Measurements from ENCODE around the gene MGAT4B. TPM values are rescaled to one million over a fixed set of nuclear protein-coding genes. Genes with fewer than 3 reads are reported as not detected.

MGAT4B gene
- total RNA-seq, 1 experiment from 2014 or later = 148 TPM

GRCh38 chr5:179802950-179803562 is 3.6 kb downstream of the MGAT4B start:
- peak overlapping the region; percentile 28; the same call in 1 of the 2 replicates for H3K27ac ChIP-seq (ENCODE audit: low read depth, low read length)
- peak overlapping the region; percentile 27; the same call in 1 of the 2 replicates for H3K9ac ChIP-seq (ENCODE audit: low read length)
- H4K20me1 ChIP-seq (ENCODE audit: insufficient read depth) = no peaks in the 10 kb centered on the region
- no peak for DNase-seq (ENCODE audit: low read depth, low spot score)
- CTCF ChIA-PET = interaction anchor here (1.2 to 2.7 kb wide), 2 partner anchors 17 to 110 kb away, joined by 3 to 8 read pairs; partner anchors contain the start of gene SQSTM1
- no peaks in the 10 kb centered on the region for H3K9me3 ChIP-seq (ENCODE audit: control insufficient read depth in 1 of 2, insufficient read depth in 1 of 2, low read depth in 1 of 2, low read length in 2 of 2)
- no peak overlapping the region for H3K4me3 ChIP-seq (replicated peaks in 1 of 2; ENCODE audit: low read depth in 1 of 2, low read length in 2 of 2)
- H3K9me2 ChIP-seq (ENCODE audit: insufficient read depth) = no peaks in the 10 kb centered on the region
- POLR2A ChIA-PET = interaction anchor here (1.1 to 1.2 kb wide), 2 partner anchors 17 to 179 kb away, joined by 4 read pairs; partner anchors contain the start of genes HNRNPH1 and SQSTM1
- H3K4me2 ChIP-seq (ENCODE audit: low read length) = peak overlapping the region; percentile 27; the same call in 1 of the 2 replicates
- no peaks in the 10 kb centered on the region for H3K27me3 ChIP-seq (ENCODE audit: insufficient read depth, low read length)
- intact Hi-C loops (cut with micrococcal nuclease) = loop anchor here (2.0 to 5.0 kb wide), 3 partner anchors 56 to 289 kb away; partner anchors contain the start of genes MRNIP and TBC1D9B
- RAD21 ChIA-PET (ENCODE audit: low non-redundant PET in 1 of 2, low total read pairs in 2 of 2, uncharacterized antibody in 2 of 2, unreplicated experiment in 2 of 2) = no interaction called here
- BruUV-seq (replicated peaks) = no TSS peak
- ATAC-seq = no peak
- H3K36me3 ChIP-seq (ENCODE audit: control insufficient read depth in 1 of 2, insufficient read depth in 2 of 2, low read length in 2 of 2) = peaks cover 5 to 16% of the 10 kb centered on the region in 2 experiments; a peak in 1 of 4 replicates
- TF ChIP-seq ZNF274 (IDR thresholded peaks at IDR 0.05; ENCODE audit: low read depth, low read length) (no peak), SIN3A (IDR thresholded peaks at IDR 0.05; ENCODE audit: low read depth) (no peak), SP1 (IDR thresholded peaks at IDR 0.05; ENCODE audit: low read depth) (no peak), ZBTB33 (IDR thresholded peaks at IDR 0.05; ENCODE audit: extremely low read depth, insufficient replicate concordance, low read length) (no peak), EZH2phosphoT487 (IDR thresholded peaks at IDR 0.05; ENCODE audit: borderline replicate concordance) (no peak), FOSL1 (IDR thresholded peaks at IDR 0.05; ENCODE audit: low read depth) (no peak), SRF (IDR thresholded peaks at IDR 0.05; ENCODE audit: low read depth) (no peak), POLR2A (IDR thresholded peaks at IDR 0.05; ENCODE audit: borderline replicate concordance, extremely low read depth, insufficient read depth, insufficient read length) (no peak), CEBPB (IDR thresholded peaks at IDR 0.05; ENCODE audit: low read depth) (no peak), ELF1 (IDR thresholded peaks at IDR 0.05; ENCODE audit: borderline replicate concordance, low read depth) (no peak), ZFX (IDR thresholded peaks at IDR 0.05) (no peak), EGR1 (IDR thresholded peaks at IDR 0.05; ENCODE audit: low read depth) (no peak)
- TF ChIP-seq, protein P1, sequence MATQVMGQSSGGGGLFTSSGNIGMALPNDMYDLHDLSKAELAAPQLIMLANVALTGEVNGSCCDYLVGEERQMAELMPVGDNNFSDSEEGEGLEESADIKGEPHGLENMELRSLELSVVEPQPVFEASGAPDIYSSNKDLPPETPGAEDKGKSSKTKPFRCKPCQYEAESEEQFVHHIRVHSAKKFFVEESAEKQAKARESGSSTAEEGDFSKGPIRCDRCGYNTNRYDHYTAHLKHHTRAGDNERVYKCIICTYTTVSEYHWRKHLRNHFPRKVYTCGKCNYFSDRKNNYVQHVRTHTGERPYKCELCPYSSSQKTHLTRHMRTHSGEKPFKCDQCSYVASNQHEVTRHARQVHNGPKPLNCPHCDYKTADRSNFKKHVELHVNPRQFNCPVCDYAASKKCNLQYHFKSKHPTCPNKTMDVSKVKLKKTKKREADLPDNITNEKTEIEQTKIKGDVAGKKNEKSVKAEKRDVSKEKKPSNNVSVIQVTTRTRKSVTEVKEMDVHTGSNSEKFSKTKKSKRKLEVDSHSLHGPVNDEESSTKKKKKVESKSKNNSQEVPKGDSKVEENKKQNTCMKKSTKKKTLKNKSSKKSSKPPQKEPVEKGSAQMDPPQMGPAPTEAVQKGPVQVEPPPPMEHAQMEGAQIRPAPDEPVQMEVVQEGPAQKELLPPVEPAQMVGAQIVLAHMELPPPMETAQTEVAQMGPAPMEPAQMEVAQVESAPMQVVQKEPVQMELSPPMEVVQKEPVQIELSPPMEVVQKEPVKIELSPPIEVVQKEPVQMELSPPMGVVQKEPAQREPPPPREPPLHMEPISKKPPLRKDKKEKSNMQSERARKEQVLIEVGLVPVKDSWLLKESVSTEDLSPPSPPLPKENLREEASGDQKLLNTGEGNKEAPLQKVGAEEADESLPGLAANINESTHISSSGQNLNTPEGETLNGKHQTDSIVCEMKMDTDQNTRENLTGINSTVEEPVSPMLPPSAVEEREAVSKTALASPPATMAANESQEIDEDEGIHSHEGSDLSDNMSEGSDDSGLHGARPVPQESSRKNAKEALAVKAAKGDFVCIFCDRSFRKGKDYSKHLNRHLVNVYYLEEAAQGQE (IDR thresholded peaks at IDR 0.05; ENCODE audit: low read depth) = no peak
- TF ChIP-seq, protein P2, sequence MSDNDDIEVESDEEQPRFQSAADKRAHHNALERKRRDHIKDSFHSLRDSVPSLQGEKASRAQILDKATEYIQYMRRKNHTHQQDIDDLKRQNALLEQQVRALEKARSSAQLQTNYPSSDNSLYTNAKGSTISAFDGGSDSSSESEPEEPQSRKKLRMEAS (IDR thresholded peaks at IDR 0.05) = no peak
- TF ChIP-seq, protein P3, sequence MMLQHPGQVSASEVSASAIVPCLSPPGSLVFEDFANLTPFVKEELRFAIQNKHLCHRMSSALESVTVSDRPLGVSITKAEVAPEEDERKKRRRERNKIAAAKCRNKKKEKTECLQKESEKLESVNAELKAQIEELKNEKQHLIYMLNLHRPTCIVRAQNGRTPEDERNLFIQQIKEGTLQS (IDR thresholded peaks at IDR 0.05) = no peak
- TF ChIP-seq, protein P4, sequence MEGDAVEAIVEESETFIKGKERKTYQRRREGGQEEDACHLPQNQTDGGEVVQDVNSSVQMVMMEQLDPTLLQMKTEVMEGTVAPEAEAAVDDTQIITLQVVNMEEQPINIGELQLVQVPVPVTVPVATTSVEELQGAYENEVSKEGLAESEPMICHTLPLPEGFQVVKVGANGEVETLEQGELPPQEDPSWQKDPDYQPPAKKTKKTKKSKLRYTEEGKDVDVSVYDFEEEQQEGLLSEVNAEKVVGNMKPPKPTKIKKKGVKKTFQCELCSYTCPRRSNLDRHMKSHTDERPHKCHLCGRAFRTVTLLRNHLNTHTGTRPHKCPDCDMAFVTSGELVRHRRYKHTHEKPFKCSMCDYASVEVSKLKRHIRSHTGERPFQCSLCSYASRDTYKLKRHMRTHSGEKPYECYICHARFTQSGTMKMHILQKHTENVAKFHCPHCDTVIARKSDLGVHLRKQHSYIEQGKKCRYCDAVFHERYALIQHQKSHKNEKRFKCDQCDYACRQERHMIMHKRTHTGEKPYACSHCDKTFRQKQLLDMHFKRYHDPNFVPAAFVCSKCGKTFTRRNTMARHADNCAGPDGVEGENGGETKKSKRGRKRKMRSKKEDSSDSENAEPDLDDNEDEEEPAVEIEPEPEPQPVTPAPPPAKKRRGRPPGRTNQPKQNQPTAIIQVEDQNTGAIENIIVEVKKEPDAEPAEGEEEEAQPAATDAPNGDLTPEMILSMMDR (IDR thresholded peaks at IDR 0.05 in 2 of 3, conservative IDR thresholded peaks at IDR 0.05 in 1 of 3; ENCODE audit: borderline replicate concordance in 1 of 3, insufficient read depth in 1 of 3, low read depth in 2 of 3, low read length in 2 of 3) = no peak
- H3K4me1 ChIP-seq (ENCODE audit: control insufficient read depth in 1 of 2, insufficient read depth in 2 of 2, low read length in 2 of 2) = peaks cover 29 to 43% of the 10 kb centered on the region in 2 experiments
- peaks cover 41% of the 10 kb centered on the region for H3K79me2 ChIP-seq (ENCODE audit: insufficient read depth, low read length)
- H2AFZ ChIP-seq (ENCODE audit: low read depth, low read length, poor library complexity, severe bottlenecking) = no peak overlapping the region

All from HCT116 (cell line).